ENCODE results near the gene GMPPB.

GMPPB gene
- long read RNA-seq, full-length matches to known transcripts: 87 of 92 reads
- long read RNA-seq, partial matches to known transcripts: 1 of 92 reads
- long read RNA-seq, other reads (novel, unspliced or antisense): 4 of 92 reads

DNA sequence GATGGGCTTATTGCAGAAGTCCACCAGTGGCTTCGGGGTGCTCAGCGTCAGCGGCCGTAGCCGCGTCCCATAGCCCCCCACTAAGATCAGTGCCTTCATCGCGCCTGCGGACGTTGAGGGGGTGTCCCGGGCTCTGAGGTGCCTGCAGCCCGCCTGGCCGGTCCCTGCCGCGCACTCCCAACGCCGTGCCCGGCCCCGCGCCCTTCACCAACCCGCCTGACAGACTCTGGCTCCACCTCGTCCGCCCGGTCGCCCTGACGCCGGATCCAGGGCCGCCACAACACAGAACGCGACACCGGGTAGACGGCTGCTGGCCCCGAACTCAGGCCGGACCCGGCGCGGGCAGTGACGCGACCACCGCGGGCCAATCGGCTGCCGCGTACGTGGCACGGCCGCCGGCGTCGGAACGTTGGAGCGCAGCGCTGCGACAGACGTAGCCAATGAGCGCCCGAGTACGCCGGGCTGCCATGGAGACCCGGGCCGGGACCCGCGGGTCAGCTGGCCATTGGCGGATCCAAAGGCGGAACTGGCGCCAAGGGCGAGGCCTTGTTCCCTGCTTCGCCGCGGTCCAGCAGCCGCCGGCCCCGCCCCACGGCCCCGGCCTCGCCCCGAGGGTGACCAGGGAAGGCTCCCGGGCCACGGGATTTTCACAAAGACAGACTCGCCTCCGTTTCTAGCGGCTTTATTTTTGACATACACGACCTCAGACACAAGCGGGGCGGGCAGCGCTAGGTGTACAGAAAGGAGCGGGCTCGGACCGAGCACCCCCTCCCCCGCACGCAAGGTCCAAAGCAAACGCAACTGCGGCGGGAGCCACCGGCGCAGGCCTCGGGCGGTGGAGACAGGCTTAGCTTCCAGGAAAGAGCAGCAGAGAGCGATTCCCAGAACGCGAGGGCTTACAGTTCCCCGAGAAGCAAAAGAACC is at the start of gene GMPPB:
GMPPB (minus strand) TSS at position 324 of the 924 bp plus-strand sequence; CDS start at position 99, 225 bp downstream.
- TF ChIP-seq SPI1 (IDR thresholded peaks at IDR 0.05; ENCODE audit: borderline replicate concordance, low read depth): peak; percentile 67; the same call in 1 of the 2 replicates
- TF ChIP-seq GABPA (IDR thresholded peaks at IDR 0.05; ENCODE audit: low read depth): no peak
- TF ChIP-seq POLR2AphosphoS5 (IDR thresholded peaks at IDR 0.05; ENCODE audit: low read depth): peak; percentile 84

GRCh38 chr3:49772703-49773102 is 49.0 kb upstream of the GMPPB start:
- no peak overlapping the region for H3K27ac ChIP-seq (replicated peaks)
- no peak for DNase-seq (ENCODE audit: low read depth in 1 of 2, low spot score in 1 of 2)
- no peak overlapping the region for H3K4me3 ChIP-seq (replicated peaks; ENCODE audit: insufficient read depth, low read length)
- no peaks in the 10 kb centered on the region for H3K27me3 ChIP-seq (ENCODE audit: insufficient read depth, poor library complexity, severe bottlenecking)
- TF ChIP-seq, protein P1, sequence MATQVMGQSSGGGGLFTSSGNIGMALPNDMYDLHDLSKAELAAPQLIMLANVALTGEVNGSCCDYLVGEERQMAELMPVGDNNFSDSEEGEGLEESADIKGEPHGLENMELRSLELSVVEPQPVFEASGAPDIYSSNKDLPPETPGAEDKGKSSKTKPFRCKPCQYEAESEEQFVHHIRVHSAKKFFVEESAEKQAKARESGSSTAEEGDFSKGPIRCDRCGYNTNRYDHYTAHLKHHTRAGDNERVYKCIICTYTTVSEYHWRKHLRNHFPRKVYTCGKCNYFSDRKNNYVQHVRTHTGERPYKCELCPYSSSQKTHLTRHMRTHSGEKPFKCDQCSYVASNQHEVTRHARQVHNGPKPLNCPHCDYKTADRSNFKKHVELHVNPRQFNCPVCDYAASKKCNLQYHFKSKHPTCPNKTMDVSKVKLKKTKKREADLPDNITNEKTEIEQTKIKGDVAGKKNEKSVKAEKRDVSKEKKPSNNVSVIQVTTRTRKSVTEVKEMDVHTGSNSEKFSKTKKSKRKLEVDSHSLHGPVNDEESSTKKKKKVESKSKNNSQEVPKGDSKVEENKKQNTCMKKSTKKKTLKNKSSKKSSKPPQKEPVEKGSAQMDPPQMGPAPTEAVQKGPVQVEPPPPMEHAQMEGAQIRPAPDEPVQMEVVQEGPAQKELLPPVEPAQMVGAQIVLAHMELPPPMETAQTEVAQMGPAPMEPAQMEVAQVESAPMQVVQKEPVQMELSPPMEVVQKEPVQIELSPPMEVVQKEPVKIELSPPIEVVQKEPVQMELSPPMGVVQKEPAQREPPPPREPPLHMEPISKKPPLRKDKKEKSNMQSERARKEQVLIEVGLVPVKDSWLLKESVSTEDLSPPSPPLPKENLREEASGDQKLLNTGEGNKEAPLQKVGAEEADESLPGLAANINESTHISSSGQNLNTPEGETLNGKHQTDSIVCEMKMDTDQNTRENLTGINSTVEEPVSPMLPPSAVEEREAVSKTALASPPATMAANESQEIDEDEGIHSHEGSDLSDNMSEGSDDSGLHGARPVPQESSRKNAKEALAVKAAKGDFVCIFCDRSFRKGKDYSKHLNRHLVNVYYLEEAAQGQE (IDR thresholded peaks at IDR 0.05; ENCODE audit: insufficient replicate concordance, low read depth): no peak
- TF ChIP-seq GABPA (IDR thresholded peaks at IDR 0.05; ENCODE audit: low read depth): no peak
- no peak for TF ChIP-seq POLR2AphosphoS5 (IDR thresholded peaks at IDR 0.05; ENCODE audit: low read depth)
- TF ChIP-seq, protein P2, sequence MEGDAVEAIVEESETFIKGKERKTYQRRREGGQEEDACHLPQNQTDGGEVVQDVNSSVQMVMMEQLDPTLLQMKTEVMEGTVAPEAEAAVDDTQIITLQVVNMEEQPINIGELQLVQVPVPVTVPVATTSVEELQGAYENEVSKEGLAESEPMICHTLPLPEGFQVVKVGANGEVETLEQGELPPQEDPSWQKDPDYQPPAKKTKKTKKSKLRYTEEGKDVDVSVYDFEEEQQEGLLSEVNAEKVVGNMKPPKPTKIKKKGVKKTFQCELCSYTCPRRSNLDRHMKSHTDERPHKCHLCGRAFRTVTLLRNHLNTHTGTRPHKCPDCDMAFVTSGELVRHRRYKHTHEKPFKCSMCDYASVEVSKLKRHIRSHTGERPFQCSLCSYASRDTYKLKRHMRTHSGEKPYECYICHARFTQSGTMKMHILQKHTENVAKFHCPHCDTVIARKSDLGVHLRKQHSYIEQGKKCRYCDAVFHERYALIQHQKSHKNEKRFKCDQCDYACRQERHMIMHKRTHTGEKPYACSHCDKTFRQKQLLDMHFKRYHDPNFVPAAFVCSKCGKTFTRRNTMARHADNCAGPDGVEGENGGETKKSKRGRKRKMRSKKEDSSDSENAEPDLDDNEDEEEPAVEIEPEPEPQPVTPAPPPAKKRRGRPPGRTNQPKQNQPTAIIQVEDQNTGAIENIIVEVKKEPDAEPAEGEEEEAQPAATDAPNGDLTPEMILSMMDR (IDR thresholded peaks at IDR 0.05; ENCODE audit: insufficient read depth, low read length): no peak
- TF ChIP-seq SPI1 (IDR thresholded peaks at IDR 0.05; ENCODE audit: borderline replicate concordance, low read depth): no peak

More for the DNA sequence above, at the start of gene GMPPB:
- Histone ChIP-seq H3K27ac (replicated peaks) (peak within 1 kb of the TSS; percentile 96), H3K4me3 (replicated peaks; ENCODE audit: insufficient read depth, low read length) (peak within 1 kb of the TSS; percentile 76), H3K27me3 (ENCODE audit: insufficient read depth, poor library complexity, severe bottlenecking) (no peaks in the 10 kb centered on the region)
- peak; percentile 91 to 96 for DNase-seq (ENCODE audit: low read depth in 1 of 2, low spot score in 1 of 2)

DNA sequence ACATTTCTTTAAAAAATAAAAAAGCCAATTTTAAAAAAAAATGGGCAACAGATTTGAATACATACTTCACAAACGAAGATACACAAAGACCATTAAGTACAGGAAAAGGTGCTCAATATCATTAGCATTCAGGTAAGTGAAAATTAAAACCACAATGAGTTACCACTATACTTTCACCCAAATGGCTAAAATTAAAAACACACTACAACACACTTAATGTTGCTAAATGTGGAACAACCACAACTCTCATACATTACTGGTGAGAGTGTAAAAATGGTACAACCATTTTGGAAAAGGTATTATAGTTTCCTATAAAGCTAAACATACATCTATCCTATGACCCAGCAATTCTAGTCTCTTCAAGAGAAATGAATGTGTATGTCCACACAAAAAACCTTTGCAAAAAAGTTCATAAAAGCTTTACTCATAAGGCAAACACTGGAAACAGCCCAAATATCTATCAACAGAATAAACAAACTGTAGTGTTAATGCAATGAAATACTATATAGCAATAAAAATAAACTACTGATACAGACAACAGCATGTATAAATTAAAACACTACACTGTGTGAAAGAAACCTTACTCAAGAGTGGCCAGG is 47.7 kb upstream of the GMPPB start:
- no peak for DNase-seq (ENCODE audit: low read depth in 1 of 2, low spot score in 1 of 2)
- TF ChIP-seq SPI1 (IDR thresholded peaks at IDR 0.05; ENCODE audit: borderline replicate concordance, low read depth): no peak
- TF ChIP-seq, protein P2 (IDR thresholded peaks at IDR 0.05; ENCODE audit: insufficient read depth, low read length): no peak
- no peak for TF ChIP-seq POLR2AphosphoS5 (IDR thresholded peaks at IDR 0.05; ENCODE audit: low read depth)
- TF ChIP-seq GABPA (IDR thresholded peaks at IDR 0.05; ENCODE audit: low read depth): no peak
- TF ChIP-seq, protein P1 (IDR thresholded peaks at IDR 0.05; ENCODE audit: insufficient replicate concordance, low read depth): no peak
- Histone ChIP-seq H3K27me3 (ENCODE audit: insufficient read depth, poor library complexity, severe bottlenecking) (no peaks in the 10 kb centered on the region), H3K4me3 (replicated peaks; ENCODE audit: insufficient read depth, low read length) (no peak overlapping the region), H3K27ac (replicated peaks) (no peak overlapping the region)

- H3K27ac ChIP-seq (replicated peaks): no peak overlapping the region
- TF ChIP-seq, protein P2 (IDR thresholded peaks at IDR 0.05; ENCODE audit: insufficient read depth, low read length): no peak
- TF ChIP-seq POLR2AphosphoS5 (IDR thresholded peaks at IDR 0.05; ENCODE audit: low read depth) (no peak), GABPA (IDR thresholded peaks at IDR 0.05; ENCODE audit: low read depth) (no peak), SPI1 (IDR thresholded peaks at IDR 0.05; ENCODE audit: borderline replicate concordance, low read depth) (no peak)
- TF ChIP-seq, protein P1 (IDR thresholded peaks at IDR 0.05; ENCODE audit: insufficient replicate concordance, low read depth): no peak
These were observed 46.2 kb upstream of the GMPPB start for GRCh38 chr3:49769926-49770325.

More at GRCh38 chr3:49769926-49770325, 46.2 kb upstream of the GMPPB start:
- H3K4me3 ChIP-seq (replicated peaks; ENCODE audit: insufficient read depth, low read length): no peak overlapping the region
- no peak for DNase-seq (ENCODE audit: low read depth in 1 of 2, low spot score in 1 of 2)
- H3K27me3 ChIP-seq (ENCODE audit: insufficient read depth, poor library complexity, severe bottlenecking): no peaks in the 10 kb centered on the region
